ENCODE data around the gene DTWD1. TPM values are rescaled to one million over a fixed set of nuclear protein-coding genes. Genes with fewer than 3 reads are reported as not detected.
"Not testable (repeated sequence)": the region's sequence is repeated elsewhere in the genome, so short reads cannot be mapped to it uniquely, and the experiment has no call there.

Gene DTWD1
- total RNA-seq, 2 donors from 2014 or later = 12.5 to 22.1 TPM

- TF ChIP-seq, protein P1, sequence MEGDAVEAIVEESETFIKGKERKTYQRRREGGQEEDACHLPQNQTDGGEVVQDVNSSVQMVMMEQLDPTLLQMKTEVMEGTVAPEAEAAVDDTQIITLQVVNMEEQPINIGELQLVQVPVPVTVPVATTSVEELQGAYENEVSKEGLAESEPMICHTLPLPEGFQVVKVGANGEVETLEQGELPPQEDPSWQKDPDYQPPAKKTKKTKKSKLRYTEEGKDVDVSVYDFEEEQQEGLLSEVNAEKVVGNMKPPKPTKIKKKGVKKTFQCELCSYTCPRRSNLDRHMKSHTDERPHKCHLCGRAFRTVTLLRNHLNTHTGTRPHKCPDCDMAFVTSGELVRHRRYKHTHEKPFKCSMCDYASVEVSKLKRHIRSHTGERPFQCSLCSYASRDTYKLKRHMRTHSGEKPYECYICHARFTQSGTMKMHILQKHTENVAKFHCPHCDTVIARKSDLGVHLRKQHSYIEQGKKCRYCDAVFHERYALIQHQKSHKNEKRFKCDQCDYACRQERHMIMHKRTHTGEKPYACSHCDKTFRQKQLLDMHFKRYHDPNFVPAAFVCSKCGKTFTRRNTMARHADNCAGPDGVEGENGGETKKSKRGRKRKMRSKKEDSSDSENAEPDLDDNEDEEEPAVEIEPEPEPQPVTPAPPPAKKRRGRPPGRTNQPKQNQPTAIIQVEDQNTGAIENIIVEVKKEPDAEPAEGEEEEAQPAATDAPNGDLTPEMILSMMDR (IDR thresholded peaks at IDR 0.05) = no peak
- TF ChIP-seq POLR2A (IDR thresholded peaks at IDR 0.05) = no peak
- ATAC-seq (no peak), DNase-seq (no peak)
- Histone ChIP-seq H3K9me3 (no peaks in the 10 kb centered on the region), H3K36me3 (replicated peaks in 1 of 2; ENCODE audit: insufficient read depth in 1 of 2, low read depth in 2 of 2) (no peaks in the 10 kb centered on the region), H3K4me1 (no peaks in the 10 kb centered on the region), H3K27ac (no peak overlapping the region), H3K27me3 (no peaks in the 10 kb centered on the region), H3K4me3 (no peak overlapping the region)
- intact Hi-C loops (cut with DNase I) = no loop called here
- 93 to 95% methylated on average over 1 of the region's 1 CpG for WGBS, 2 donors
Measured at GRCh38 chr15:49697121-49697520, 76.3 kb downstream of the DTWD1 start.

DNA sequence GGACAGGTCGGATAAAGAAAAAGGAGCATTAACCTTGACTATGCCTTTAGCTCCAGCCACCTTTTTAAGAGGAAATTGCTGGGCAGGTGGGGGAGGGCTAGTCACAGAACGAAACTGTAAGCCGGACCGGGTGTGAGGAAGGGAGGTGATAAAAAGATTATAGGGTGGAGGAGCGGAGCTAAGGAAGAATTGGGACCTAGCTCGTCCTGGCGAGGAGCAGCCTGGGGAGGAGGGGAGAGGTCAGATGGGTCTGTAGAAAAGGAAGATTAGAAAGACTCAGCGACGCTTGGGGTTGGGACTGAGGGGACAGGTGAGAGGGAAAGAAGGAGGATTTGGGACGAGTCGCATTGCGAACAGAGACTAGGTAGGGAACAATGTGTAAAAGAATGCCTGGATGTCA is 82.1 kb downstream of the DTWD1 start:
- H3K9me3 ChIP-seq; H3K4me3 ChIP-seq; H3K36me3 ChIP-seq (replicated peaks in 1 of 2; ENCODE audit: insufficient read depth in 1 of 2, low read depth in 2 of 2); H3K27me3 ChIP-seq; H3K27ac ChIP-seq; DNase-seq; intact Hi-C loops (cut with DNase I); H3K4me1 ChIP-seq; ATAC-seq: not testable (repeated sequence)
- 63 to 65% methylated on average over 12 of the region's 12 CpGs for WGBS, 2 donors

Other genes starting within 250 kb of the DTWD1 start
- gene FGF7, start 197.8 kb upstream of the DTWD1 start, total RNA-seq = 10 to 100 TPM in 1 of 2 donors, 1 to 10 TPM in 1; 9.9 to 18.5 TPM
- 1 to 10 TPM in 1 of 2 donors, not detected in 1; 2.1 TPM for gene FAM227B, start 230 bp upstream of the DTWD1 start, total RNA-seq